GM21526 (cell line): Measurements from ENCODE around the gene ALOX12B.
"Not testable (repeated sequence)": the region's sequence is repeated elsewhere in the genome, so short reads cannot be mapped to it uniquely, and the experiment has no call there.

Experiments
- ATAC-seq: cut with Tn5 transposase; IDR thresholded peaks from one replicate; pipeline ENCODE4 v1.9.1; 2021; ENCODE audit warnings: moderate library complexity; ENCODE audit not compliant: unreplicated experiment, low FRiP score

ALOX12B gene

GRCh38 chr17:8091033-8091687 is 3.6 kb upstream of the ALOX12B start:
- no peak for ATAC-seq

DNA sequence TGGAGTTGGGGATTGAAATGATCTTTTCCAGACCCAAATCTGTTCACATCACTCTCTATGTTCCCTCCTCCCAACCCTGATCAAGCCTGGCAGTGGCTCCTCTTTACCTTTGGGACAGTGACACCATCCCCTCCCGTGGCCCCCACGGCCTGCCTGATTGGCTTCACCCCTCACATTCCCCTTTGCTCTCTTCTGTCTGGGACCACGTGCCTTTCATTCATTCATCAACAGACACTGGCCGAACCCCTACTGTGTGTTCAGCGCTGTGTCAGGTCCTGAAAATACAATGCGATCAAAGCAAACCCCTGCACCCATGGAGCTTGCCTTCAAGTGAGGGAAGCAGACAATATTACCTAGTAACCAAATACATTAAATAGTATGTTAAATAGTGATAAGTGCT is 2.2 kb upstream of the ALOX12B start:
- no peak for ATAC-seq

GRCh38 chr17:8087952-8088230 is 375 bp upstream of the ALOX12B start:
- ATAC-seq: no peak

DNA sequence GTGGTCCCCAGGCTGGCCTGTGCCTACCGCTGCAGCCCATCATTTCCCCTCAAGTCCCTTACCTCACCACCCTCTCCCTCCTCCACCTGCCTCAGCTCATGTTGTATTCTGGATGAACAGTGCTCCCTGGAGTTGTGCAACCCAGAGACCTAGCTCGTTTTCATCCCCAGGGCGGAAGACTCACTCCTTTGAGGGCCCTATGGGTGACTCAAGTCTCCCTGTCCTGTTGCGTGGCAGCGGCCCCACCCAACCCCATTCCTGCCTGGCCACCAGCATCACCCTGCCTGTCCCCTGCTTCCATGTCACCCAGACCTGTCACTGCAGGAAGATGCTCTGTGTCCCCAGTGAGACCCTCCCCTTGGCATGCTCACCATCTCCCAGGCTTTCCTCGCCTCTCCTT is 3.3 kb downstream of the ALOX12B start:
- ATAC-seq: no peak

DNA sequence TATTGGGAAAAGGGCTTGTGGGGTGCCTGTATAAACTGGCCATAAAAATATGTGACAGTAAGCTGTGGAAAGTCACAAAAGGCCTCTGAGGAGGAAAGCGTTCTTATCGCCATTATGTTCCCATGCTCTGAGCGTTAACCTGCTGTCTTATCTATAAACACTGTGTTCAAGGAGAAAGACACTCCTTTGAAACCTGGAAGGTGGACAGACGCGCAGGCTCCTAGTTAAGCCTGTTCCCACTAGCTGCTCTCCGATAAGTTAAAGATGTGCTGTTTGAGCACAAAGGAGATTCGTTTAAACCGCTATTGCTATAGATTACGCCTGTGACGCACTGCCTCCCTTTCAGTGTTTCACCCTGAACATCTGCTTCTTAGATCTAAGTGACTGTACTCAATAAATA is 5.2 kb downstream of the ALOX12B start:
- ATAC-seq: no peak

GRCh38 chr17:8081876-8082275 is 5.6 kb downstream of the ALOX12B start:
- ATAC-seq: no peak

DNA sequence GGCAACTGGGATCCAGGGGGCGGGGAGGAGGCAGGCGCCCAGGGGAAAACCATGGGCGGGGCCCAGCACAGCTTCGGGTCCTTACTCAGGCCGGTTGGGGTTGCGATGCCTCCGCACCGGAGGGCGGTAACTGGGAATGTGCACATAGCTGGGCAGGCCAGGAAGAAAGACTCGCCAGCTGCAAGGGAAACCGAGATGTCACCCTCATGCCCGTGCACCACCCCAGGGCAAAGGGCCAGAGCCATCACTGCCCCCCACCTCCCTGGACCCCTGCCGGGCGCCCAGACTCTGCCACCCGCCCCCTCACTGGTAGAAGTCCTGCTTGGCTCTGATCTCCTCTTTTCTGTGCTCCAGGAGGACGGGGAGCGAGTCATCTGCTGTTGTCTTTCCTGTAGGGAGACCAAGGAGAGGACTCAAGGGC is 6.7 kb downstream of the ALOX12B start:
- ATAC-seq: no peak

- no peak for ATAC-seq
Measured at GRCh38 chr17:8080208-8080798, 7.2 kb downstream of the ALOX12B start.

DNA sequence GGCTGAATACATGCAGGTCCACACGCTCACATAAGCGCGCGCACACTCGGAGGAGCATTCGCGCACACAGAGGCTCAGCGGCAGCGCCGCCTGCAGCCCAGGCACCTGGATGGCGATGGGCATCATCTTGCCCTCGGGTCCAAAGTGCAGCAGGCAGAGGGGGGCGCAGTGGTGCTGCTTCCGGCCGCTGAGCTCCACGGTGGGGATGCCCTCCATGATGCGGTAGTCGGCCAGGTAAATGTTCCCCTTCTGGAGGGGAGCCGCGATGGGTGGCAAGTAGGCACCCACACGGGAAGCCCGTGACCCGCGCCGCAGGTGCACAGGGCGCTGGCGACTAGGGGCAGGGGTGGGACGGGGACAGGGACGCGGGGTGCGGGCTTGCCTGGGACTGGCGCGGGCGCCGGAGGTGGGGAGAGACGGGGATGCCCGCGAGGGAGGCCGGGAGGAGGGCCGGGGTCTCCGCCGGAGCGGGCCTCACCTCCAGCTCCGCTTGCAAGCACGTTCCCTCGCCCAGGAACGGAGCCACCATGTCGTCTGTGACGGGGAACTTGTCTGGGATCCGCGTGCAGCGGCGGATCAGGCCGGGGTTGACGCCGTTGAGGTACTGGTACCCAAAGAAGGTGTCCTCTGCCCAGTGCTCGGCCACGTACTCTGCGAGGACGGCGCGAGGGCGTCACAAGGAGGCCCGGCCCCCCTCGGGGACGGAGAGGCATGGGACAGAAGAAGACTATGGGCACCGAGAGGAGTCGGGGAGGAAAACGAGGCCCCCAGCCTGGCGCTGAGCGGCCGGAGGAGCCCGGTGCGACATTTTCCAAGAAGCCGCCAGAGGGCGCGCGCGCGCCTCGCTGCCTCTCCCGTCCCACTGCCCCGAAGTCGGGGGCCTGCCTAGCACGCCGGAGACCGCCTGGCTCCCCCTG is 8.0 kb downstream of the ALOX12B start:
- peak; percentile 58 for ATAC-seq

GRCh38 chr17:8077939-8078338 is 9.6 kb downstream of the ALOX12B start:
- ATAC-seq: not testable (repeated sequence)

- no peak for ATAC-seq
Measured at GRCh38 chr17:8076502-8077266, 10.8 kb downstream of the ALOX12B start.

GRCh38 chr17:8075574-8076342 is 11.8 kb downstream of the ALOX12B start:
- ATAC-seq: no peak

DNA sequence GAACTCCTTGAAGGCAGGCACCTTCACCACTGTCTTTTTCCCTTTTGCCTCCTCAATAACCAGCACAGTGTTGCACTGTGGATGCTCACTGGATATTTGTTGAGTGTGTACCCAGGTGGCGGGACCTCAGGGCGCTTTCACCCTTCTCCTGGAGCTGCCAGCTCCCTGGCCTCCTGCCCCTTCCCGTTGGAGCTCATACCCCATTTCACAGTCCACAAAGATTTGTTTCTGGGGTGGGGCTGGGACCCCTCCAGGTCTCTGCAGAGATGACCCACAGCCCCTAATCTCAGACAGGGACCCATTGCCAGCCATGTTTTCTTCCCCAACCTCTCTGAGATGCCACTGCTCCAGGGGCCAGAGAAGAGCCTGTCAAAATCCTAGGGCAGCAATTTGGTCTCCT is 12.4 kb downstream of the ALOX12B start:
- ATAC-seq: no peak

DNA sequence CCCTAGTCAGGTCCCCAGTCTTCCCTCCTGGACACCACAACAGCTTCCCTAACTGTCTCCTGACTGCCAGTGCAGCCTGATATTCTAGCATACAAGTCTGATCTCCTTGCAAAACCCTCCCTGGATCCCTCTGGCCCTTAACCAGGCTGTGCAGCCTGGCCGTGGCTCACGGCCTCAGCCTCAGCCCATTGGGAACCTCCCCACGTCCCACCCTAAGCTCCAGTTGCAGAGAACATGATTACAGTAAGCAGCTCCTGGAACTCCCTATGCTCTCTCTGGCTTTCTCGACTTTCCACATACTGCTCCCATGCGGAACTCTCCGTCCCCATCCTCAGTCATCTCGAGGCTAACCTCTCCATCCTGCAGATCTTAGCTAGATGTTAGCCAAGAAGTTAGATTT is 13.0 kb downstream of the ALOX12B start:
- no peak for ATAC-seq

GRCh38 chr17:8073627-8074484 is 13.7 kb downstream of the ALOX12B start:
- no peak for ATAC-seq

DNA sequence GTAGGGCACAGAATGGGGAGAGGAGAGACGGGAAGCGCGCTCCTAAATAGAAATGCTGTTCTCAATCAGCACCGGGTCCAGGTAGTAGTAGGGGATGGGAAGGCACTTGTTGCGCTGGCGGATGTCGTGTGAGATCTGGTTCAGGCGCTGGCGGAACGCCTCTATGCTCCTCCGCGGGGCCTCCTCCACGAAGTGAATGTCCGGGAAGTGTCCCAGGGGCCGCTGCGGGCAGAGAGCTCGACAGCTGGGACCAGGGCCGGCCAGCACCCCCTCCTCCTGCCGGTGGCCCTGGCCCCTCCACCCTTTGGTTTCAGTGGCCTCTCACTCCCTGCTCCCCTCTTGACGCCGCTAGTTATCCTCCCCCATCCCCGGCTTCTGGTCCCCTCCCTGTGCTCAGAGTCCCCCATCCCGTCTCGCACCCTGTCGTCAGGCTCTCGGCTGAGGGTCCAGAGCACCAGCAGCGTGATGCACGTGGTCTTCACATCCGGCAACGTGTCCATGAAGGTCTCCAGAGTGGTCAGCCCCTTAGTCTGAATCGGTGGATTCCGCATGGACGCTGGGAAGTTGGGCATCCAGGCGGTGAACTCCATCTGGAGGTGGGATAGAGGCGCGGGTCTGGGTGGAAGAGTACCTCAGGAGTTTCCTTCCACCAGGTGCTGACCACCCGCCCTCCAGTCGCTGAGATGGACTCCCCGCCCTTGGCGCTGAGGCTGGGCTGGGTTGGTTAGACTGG is 14.6 kb downstream of the ALOX12B start:
- ATAC-seq: no peak

DNA sequence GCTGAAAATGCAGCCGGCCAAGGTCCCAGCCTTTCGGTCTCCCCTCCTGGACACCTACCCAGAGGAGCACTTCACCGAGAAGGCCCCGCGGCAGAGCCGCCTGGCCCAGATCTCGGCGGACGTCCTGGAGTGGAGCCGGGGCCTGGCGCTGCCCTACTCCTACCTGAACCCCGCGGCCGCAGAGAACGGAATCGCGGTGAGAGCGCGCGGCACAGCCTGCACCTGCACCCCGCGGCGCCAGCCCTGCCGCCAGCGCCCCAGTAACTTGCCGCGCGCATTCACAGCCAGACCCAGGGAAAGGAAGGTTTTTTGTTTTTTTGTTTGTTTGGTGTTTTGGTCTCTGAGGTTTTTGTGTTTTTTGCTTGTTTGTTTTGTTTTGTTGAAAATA is 15.2 kb downstream of the ALOX12B start:
- no peak for ATAC-seq

GRCh38 chr17:8071496-8071895 is 16.0 kb downstream of the ALOX12B start:
- no peak for ATAC-seq

DNA sequence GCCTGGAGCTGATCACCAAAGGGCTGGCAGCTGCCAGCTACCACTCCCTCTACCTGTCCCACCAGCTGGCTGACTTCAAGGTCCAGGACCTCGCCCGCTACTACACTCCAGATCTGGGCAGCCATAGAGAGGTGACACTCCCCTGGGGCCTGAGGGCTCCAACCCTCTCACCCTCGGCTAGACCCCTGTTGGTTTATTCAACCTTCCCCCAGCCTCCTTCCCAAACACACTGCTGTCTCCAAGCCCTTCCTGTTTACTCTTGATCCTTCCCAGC is 18.0 kb downstream of the ALOX12B start:
- no peak for ATAC-seq
